HFF-Myc (cell line): ENCODE results near the gene LDB2.

ENCODE experiments used
- DNase-seq: peaks from one replicate; pipeline ENCODE4 v3.0.0-alpha.2; 2011; ENCODE audit warnings: low read depth; ENCODE audit errors: extremely low read depth
- H3K4me3 ChIP-seq: replicated peaks from 2 replicates; pipeline ENCODE4 v1.5.1; 2011; ENCODE audit warnings: low read depth, mild to moderate bottlenecking, control low read depth, low read length
- TF ChIP-seq, protein P1 (sequence below): IDR thresholded peaks from 2 replicates; pipeline ENCODE4 v1.5.1; 2012; ENCODE audit warnings: mild to moderate bottlenecking, low read depth, low read length, control low read depth; ENCODE audit errors: missing control alignments

Gene LDB2

GRCh38 chr4:16706251-16706650 is 192.2 kb downstream of the LDB2 start:
- no peak overlapping the region for H3K4me3 ChIP-seq

DNA sequence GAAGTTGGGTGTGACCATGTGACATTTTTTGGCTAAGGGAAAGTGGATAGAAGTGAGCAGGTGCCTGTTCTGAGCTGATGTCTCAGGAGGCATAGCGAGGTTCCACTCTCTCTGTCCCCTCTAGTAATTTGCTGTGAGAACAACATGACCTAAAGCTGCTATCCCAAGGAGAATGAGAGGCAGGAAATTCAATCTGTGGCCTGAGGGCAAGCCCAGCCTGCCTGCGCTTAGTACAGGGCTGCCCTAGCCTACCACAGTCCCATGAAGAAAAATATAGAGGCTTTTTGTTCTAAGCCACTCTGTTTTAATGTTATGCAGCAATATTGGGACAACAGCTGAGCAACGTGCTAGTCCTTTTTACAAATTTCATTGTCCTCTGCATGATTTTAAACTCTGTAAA is 193.1 kb downstream of the LDB2 start:
- TF ChIP-seq, protein P1, sequence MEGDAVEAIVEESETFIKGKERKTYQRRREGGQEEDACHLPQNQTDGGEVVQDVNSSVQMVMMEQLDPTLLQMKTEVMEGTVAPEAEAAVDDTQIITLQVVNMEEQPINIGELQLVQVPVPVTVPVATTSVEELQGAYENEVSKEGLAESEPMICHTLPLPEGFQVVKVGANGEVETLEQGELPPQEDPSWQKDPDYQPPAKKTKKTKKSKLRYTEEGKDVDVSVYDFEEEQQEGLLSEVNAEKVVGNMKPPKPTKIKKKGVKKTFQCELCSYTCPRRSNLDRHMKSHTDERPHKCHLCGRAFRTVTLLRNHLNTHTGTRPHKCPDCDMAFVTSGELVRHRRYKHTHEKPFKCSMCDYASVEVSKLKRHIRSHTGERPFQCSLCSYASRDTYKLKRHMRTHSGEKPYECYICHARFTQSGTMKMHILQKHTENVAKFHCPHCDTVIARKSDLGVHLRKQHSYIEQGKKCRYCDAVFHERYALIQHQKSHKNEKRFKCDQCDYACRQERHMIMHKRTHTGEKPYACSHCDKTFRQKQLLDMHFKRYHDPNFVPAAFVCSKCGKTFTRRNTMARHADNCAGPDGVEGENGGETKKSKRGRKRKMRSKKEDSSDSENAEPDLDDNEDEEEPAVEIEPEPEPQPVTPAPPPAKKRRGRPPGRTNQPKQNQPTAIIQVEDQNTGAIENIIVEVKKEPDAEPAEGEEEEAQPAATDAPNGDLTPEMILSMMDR, result no peak
- no peak for DNase-seq

More at GRCh38 chr4:16706251-16706650, 192.2 kb downstream of the LDB2 start:
- DNase-seq, result no peak
- TF ChIP-seq, protein P1, result no peak

DNA sequence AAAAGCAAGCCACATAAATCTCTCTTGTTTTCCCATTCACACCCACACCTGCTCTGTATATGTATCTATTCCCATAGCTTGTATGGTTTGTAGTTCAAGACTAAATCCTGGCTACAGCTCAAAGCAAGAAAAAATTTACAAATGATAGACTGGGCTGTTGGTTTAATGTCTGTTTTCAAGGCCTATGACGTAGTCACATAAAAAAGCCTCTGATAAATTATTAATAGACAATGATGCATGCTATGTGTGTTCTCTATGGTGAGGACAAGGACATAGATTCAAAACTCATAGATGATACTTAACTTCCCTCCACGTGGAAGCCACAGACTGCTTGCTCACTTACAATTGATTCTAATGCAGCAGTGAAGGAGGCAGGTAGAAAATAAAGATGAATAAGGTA is 194.0 kb downstream of the LDB2 start:
- no peak overlapping the region for H3K4me3 ChIP-seq
- TF ChIP-seq, protein P1, result no peak
- no peak for DNase-seq

More for the DNA sequence above, 193.1 kb downstream of the LDB2 start:
- H3K4me3 ChIP-seq, result no peak overlapping the region

DNA sequence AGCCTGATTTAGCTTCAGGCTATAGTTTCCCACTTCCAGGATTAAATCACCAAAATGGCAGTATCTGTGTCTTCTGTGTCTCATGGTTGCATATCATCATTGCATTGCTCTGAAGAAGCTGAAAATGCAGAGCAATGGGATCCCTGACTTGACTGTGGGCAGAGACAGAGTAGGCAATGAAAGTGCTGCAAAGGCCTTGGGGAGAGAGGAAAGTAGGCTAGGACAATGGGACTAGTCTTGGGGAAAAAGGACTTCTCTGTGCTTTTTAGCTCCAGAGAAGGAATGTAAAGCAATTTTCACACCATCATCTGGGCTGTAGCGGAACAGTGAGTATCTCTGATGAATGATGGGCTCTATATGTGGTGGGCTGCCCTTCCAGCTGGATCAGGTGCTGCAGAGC is 202.5 kb downstream of the LDB2 start:
- TF ChIP-seq, protein P1, result no peak
- no peak overlapping the region for H3K4me3 ChIP-seq
- no peak for DNase-seq

DNA sequence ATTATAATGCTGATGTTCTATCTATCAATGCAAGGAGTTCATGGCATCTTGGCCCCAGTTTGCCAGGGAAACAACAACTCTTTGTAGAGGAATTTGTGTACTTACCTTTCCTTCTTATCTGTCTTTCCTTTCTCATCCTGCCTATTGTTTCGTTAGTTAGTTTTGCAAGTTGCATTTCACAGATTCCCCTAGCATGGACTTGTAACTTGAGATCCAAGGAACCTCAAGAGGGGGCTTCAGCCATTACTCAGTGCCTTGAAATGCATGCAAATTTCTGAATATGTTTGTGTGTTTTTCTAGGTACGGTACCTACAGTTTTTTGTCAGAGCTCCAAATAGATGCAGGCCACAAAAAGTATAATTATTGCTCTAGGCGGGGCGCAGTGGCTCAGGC is 203.6 kb downstream of the LDB2 start:
- TF ChIP-seq, protein P1, result no peak
- DNase-seq, result no peak
- H3K4me3 ChIP-seq, result no peak overlapping the region

- no peak for DNase-seq
- TF ChIP-seq, protein P1, result no peak
- H3K4me3 ChIP-seq, result no peak overlapping the region
Measured at GRCh38 chr4:16694173-16694883, 204.1 kb downstream of the LDB2 start.

DNA sequence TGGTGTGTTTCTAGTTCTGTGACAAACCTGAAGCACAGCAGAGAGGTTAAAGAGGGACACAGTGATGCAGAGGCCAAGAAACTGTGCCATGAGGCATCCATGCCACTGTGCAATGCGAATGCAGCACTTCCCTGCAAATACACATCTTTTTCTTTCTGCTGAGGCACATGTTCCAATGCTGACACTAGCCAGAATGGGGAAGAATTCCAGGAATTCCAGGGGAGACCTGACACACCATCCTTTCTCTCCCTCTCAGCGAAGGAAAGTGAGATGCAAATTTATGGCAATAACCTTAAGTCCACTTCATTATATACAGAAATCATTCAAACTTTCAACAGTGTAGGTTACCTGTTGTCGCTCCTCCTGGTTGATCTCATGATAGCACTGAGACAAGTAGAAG is 204.8 kb downstream of the LDB2 start:
- no peak overlapping the region for H3K4me3 ChIP-seq
- TF ChIP-seq, protein P1, result no peak
- DNase-seq, result no peak
